ENCODE measurements around the gene RANBP3L. TPM values are rescaled to one million over a fixed set of nuclear protein-coding genes. Genes with fewer than 3 reads are reported as not detected.

RANBP3L gene
- total RNA-seq, 1 experiment from 2014 or later: 0.20 TPM

DNA sequence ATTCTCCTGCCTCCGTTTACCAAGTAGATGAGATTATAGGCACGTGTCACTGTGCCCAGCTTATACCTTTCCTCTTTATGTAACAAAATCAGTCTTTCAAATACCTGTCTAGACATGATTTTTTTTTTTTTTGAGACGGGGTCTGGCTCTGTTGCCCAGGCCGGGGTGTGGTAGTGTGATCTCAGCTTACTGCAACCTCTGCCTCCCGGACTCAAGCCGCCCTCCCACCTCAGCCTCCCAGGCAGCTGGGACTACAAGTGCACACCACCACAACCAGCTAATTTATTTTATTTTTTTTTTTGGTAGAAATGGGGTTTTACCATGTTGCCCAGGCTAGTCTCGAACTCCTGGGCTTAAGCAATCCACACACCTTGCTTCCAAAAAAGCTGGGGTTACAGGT lies 73.2 kb downstream of the RANBP3L start:
- Mint-ChIP-seq H3K9me3 (ENCODE audit: unreplicated experiment) (no peaks in the 10 kb centered on the region), H3K4me3 (ENCODE audit: unreplicated experiment) (no peak overlapping the region), H3K36me3 (ENCODE audit: insufficient read depth, unreplicated experiment) (peaks cover 9% of the 10 kb centered on the region), H3K27ac (ENCODE audit: unreplicated experiment) (no peak overlapping the region), H3K4me1 (ENCODE audit: low read depth, unreplicated experiment) (peaks cover 31% of the 10 kb centered on the region), H3K27me3 (ENCODE audit: insufficient read depth, unreplicated experiment) (no peaks in the 10 kb centered on the region)
- H3K9me3 ChIP-seq: no peaks in the 10 kb centered on the region
- H3K36me3 ChIP-seq (ENCODE audit: control insufficient read depth, insufficient read depth, low read length): peaks cover 2% of the 10 kb centered on the region; the same call in 1 of the 2 replicates
- H3K27me3 ChIP-seq (replicated peaks; ENCODE audit: control insufficient read depth, insufficient read depth, low read length): no peaks in the 10 kb centered on the region
- intact Hi-C loops (cut with micrococcal nuclease; ENCODE audit: unreplicated experiment): no loop called here
- ChIA-PET CTCF (interaction anchor here (0.8 kb wide), 1 partner anchor 50 kb away, joined by 3 read pairs; no protein-coding TSS in a partner anchor), POLR2A (interaction anchor here (1.0 kb wide), 1 partner anchor 13 kb away, joined by 7 read pairs; the partner anchor contains the start of gene NADK2)
- no TSS peak for BruUV-seq (replicated peaks)
- H3K4me3 ChIP-seq (ENCODE audit: low read depth, low read length): no peak overlapping the region
- DNase-seq: no peak
- TF ChIP-seq, protein P1, sequence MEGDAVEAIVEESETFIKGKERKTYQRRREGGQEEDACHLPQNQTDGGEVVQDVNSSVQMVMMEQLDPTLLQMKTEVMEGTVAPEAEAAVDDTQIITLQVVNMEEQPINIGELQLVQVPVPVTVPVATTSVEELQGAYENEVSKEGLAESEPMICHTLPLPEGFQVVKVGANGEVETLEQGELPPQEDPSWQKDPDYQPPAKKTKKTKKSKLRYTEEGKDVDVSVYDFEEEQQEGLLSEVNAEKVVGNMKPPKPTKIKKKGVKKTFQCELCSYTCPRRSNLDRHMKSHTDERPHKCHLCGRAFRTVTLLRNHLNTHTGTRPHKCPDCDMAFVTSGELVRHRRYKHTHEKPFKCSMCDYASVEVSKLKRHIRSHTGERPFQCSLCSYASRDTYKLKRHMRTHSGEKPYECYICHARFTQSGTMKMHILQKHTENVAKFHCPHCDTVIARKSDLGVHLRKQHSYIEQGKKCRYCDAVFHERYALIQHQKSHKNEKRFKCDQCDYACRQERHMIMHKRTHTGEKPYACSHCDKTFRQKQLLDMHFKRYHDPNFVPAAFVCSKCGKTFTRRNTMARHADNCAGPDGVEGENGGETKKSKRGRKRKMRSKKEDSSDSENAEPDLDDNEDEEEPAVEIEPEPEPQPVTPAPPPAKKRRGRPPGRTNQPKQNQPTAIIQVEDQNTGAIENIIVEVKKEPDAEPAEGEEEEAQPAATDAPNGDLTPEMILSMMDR (IDR thresholded peaks at IDR 0.05; ENCODE audit: insufficient read depth in 1 of 2, low read depth in 1 of 2, low read length in 1 of 2, severe bottlenecking in 1 of 2, unreplicated experiment in 1 of 2): no peak
- H3K4me1 ChIP-seq: peaks cover 46% of the 10 kb centered on the region

DNA sequence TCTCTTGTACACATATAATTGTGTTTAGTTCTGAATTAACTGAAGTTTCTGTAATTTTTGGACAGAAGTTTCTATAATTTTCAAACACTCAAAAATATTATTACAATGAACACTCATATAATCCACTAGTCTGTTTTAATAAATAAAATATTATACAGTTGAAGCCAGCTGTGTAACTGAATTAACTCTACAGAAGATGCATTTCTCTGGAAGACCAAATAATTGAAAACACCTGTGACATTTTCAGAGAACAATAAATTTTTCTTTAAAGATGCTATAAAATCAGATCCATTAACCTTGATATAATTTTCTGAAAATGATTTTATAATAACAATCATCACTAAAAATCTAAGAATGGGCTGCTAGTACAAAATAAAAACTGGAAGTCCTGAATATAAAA lies 74.7 kb downstream of the RANBP3L start:
- TF ChIP-seq, protein P1 (IDR thresholded peaks at IDR 0.05; ENCODE audit: insufficient read depth in 1 of 2, low read depth in 1 of 2, low read length in 1 of 2, severe bottlenecking in 1 of 2, unreplicated experiment in 1 of 2): no peak
- Mint-ChIP-seq H3K27ac (ENCODE audit: unreplicated experiment) (no peak overlapping the region), H3K27me3 (ENCODE audit: insufficient read depth, unreplicated experiment) (no peaks in the 10 kb centered on the region), H3K9me3 (ENCODE audit: unreplicated experiment) (no peaks in the 10 kb centered on the region), H3K4me1 (ENCODE audit: low read depth, unreplicated experiment) (peaks cover 22% of the 10 kb centered on the region), H3K36me3 (ENCODE audit: insufficient read depth, unreplicated experiment) (peaks cover 9% of the 10 kb centered on the region), H3K4me3 (ENCODE audit: unreplicated experiment) (no peak overlapping the region)
- Histone ChIP-seq H3K36me3 (ENCODE audit: control insufficient read depth, insufficient read depth, low read length) (peaks cover 2% of the 10 kb centered on the region; the same call in 1 of the 2 replicates), H3K27me3 (replicated peaks; ENCODE audit: control insufficient read depth, insufficient read depth, low read length) (no peaks in the 10 kb centered on the region), H3K4me1 (peaks cover 47% of the 10 kb centered on the region), H3K4me3 (ENCODE audit: low read depth, low read length) (no peak overlapping the region), H3K9me3 (no peaks in the 10 kb centered on the region)
- ChIA-PET CTCF (interaction anchor here (1.0 kb wide), 1 partner anchor 15 kb away, joined by 4 read pairs; the partner anchor contains the start of gene NADK2), POLR2A (no interaction called here)
- DNase-seq: no peak
- no TSS peak for BruUV-seq (replicated peaks)
- intact Hi-C loops (cut with micrococcal nuclease; ENCODE audit: unreplicated experiment): no loop called here

DNA sequence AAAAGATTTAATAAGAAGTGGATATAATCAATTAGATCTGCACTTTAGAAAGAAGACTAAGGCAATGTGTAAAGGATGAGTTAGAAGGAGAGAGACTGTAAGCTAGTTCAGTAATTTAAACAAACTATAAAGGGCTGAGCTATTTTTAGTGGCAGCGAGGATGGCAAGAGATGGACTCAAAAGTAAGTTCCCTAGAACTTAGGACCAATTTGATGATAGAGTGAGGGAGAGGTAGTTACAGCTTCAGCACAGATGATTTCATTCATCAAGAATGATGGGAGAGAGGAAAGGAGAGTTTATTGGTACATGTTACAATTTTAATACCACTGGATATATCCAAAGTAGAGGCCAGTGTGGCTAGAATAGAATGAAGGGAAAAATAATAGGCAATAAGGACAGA lies 79.1 kb downstream of the RANBP3L start:
- H3K4me1 ChIP-seq: peaks cover 14% of the 10 kb centered on the region
- no TSS peak for BruUV-seq (replicated peaks)
- intact Hi-C loops (cut with micrococcal nuclease; ENCODE audit: unreplicated experiment): no loop called here
- H3K27me3 ChIP-seq (replicated peaks; ENCODE audit: control insufficient read depth, insufficient read depth, low read length): no peaks in the 10 kb centered on the region
- Mint-ChIP-seq H3K4me3 (ENCODE audit: unreplicated experiment) (no peak overlapping the region), H3K36me3 (ENCODE audit: insufficient read depth, unreplicated experiment) (peaks cover 29% of the 10 kb centered on the region), H3K9me3 (ENCODE audit: unreplicated experiment) (no peaks in the 10 kb centered on the region), H3K4me1 (ENCODE audit: low read depth, unreplicated experiment) (peaks cover 1% of the 10 kb centered on the region), H3K27me3 (ENCODE audit: insufficient read depth, unreplicated experiment) (no peaks in the 10 kb centered on the region), H3K27ac (ENCODE audit: unreplicated experiment) (no peak overlapping the region)
- TF ChIP-seq, protein P1 (IDR thresholded peaks at IDR 0.05; ENCODE audit: insufficient read depth in 1 of 2, low read depth in 1 of 2, low read length in 1 of 2, severe bottlenecking in 1 of 2, unreplicated experiment in 1 of 2): no peak
- no peaks in the 10 kb centered on the region for H3K9me3 ChIP-seq
- H3K4me3 ChIP-seq (ENCODE audit: low read depth, low read length): no peak overlapping the region
- peaks cover 5% of the 10 kb centered on the region for H3K36me3 ChIP-seq (ENCODE audit: control insufficient read depth, insufficient read depth, low read length)
- no peak for DNase-seq
- ChIA-PET POLR2A (no interaction called here), CTCF (interaction anchor here (1.3 kb wide), 1 partner anchor 7 kb away, joined by 3 read pairs; no protein-coding TSS in a partner anchor)

Measured in Caco-2 (cell line).